Gastroesophageal sphincter (tissue), 4 donors: ENCODE data around the gene DICER1. TPM values are rescaled to one million over a fixed set of nuclear protein-coding genes. Genes with fewer than 3 reads are reported as not detected.
A peak's percentile ranks its signal among the peaks of the same experiment; 100 is the strongest.

Source experiments
- ATAC-seq: fragments of 150-250 bp; one replicate; pipeline ENCODE4 v1.9.1; 2016; ENCODE audit warnings: mild to moderate bottlenecking, moderate library complexity
- H3K27ac ChIP-seq, 4 donors: fragments of 200-600 bp; sonication (generic) in 3 of 4; 1 replicate in 3 of 4; 2 replicates in 1 of 4; pipeline ENCODE4 v1.5.1; 2016 to 2019
- H3K27me3 ChIP-seq: fragments of 200-600 bp; sonication (generic); one replicate; pipeline ENCODE4 v1.5.1; 2019
- H3K36me3 ChIP-seq, 2 donors: fragments of 200-600 bp; sonication (generic); one replicate each; pipeline ENCODE4 v1.5.1; 2019; ENCODE audit warnings: control low read depth in 1 of 2
- H3K4me1 ChIP-seq, 3 donors: fragments of 200-600 bp; sonication (generic); 1 replicate in 2 of 3; 2 replicates in 1 of 3; pipeline ENCODE4 v1.5.1; 2016 to 2019; ENCODE audit warnings: control low read depth in 2 of 3
- H3K4me3 ChIP-seq, 2 donors: fragments of 200-600 bp; sonication (generic); one replicate each; pipeline ENCODE4 v1.5.1; 2019; ENCODE audit warnings: mild to moderate bottlenecking in 1 of 2, moderate library complexity in 1 of 2
- H3K9me3 ChIP-seq, 3 donors: fragments of 200-600 bp; sonication (generic); one replicate each; pipeline ENCODE4 v1.5.1; 2017 to 2019; ENCODE audit warnings: control low read depth in 2 of 3
- EP300 ChIP-seq: sonication (generic); formaldehyde crosslinking; IDR thresholded peaks from one replicate; pipeline ENCODE4 v1.6.1; 2017; ENCODE audit warnings: antibody characterized with exemption, mild to moderate bottlenecking
- POLR2A ChIP-seq, 2 donors: fragments of 450-650 bp; IDR thresholded peaks; one replicate each; pipeline ENCODE4 v1.6.1; 2017; ENCODE audit warnings: antibody characterized with exemption in 2 of 2, mild to moderate bottlenecking in 2 of 2, moderate library complexity in 1 of 2
- POLR2AphosphoS5 ChIP-seq: sonication (generic); formaldehyde crosslinking; IDR thresholded peaks from one replicate; pipeline ENCODE4 v1.6.1; 2017; ENCODE audit warnings: antibody characterized with exemption
- WGBS, 2 donors: methylation state at CpG; one replicate each; pipeline ENCODE4 v1.1.5; 2018; ENCODE audit warnings: low coverage in 1 of 2; 5-methylcytosine and 5-hydroxymethylcytosine counted together
- total RNA-seq, 4 donors: library from RNA; depleted of rRNA; stranded (reverse); fragments of >200 nt; gene quantifications; one replicate each; pipeline ENCODE4 v1.1.0, GENCODE V29; 2016
- TF ChIP-seq, protein P1 (sequence below), 4 experiments: fragments of 200-600 bp in 2 of 4; fragments of 450-650 bp in 2 of 4; sonication (generic) in 1 of 4; IDR thresholded peaks; one replicate each; pipeline ENCODE4 v1.5.1; 2017 to 2019; ENCODE audit warnings: antibody characterized with exemption in 4 of 4, mild to moderate bottlenecking in 2 of 4, moderate library complexity in 2 of 4

Gene DICER1
- total RNA-seq, 4 donors from 2014 or later = 57.5 to 74.9 (median 68.6) TPM

DNA sequence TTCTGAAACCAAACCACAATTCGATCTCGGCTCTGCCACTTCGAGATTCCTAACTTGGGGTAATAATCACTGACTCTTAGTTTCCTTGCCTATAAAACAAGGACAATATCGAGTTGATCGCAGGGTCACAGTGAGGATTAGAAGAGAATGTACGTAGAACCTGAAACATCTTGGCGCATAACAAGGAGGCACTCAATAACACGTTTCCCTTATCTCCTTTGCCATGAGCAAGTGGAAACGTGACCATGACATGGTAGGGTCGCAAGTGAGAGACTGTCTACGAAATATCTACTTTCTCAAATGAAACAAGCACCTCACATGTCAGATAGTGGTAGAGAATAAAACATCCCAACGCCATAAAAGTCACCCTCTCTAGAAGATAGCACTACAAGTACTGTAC lies 2.3 kb downstream of the DICER1 start:
- peaks cover 7 to 75% (median 22%) of the 10 kb centered on the region in 3 donors for H3K4me1 ChIP-seq

DNA sequence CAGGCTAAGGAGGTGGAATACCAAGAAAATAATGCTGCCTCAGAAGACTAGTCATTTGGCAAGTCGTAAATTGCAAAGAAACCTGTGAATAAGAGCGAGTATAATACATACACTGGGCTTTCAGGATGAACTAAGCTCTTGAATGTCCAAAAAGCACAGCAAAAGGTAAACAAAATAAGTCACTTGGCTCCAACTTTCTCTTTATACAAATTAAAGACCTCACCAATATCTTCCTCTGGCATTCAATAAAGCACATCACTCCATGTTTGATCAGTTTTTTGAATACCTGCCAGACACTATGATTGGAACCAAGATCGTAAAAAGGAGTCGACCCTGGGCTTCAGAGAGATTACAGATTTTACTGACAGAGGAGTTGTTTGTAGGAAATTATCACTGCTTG lies 3.5 kb downstream of the DICER1 start:
- ATAC-seq = no peak
- 36 to 51% methylated on average over 4 of the region's 4 CpGs for WGBS, 2 donors
- H3K27me3 ChIP-seq = no peaks in the 10 kb centered on the region
- H3K27ac ChIP-seq = peak overlapping the region in 2 of 4 donors; percentile 11 to 35
- no peaks in the 10 kb centered on the region for H3K36me3 ChIP-seq
- H3K9me3 ChIP-seq = no peaks in the 10 kb centered on the region
- no peak for TF ChIP-seq POLR2A (IDR thresholded peaks at IDR 0.05)
- TF ChIP-seq, protein P1, sequence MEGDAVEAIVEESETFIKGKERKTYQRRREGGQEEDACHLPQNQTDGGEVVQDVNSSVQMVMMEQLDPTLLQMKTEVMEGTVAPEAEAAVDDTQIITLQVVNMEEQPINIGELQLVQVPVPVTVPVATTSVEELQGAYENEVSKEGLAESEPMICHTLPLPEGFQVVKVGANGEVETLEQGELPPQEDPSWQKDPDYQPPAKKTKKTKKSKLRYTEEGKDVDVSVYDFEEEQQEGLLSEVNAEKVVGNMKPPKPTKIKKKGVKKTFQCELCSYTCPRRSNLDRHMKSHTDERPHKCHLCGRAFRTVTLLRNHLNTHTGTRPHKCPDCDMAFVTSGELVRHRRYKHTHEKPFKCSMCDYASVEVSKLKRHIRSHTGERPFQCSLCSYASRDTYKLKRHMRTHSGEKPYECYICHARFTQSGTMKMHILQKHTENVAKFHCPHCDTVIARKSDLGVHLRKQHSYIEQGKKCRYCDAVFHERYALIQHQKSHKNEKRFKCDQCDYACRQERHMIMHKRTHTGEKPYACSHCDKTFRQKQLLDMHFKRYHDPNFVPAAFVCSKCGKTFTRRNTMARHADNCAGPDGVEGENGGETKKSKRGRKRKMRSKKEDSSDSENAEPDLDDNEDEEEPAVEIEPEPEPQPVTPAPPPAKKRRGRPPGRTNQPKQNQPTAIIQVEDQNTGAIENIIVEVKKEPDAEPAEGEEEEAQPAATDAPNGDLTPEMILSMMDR (IDR thresholded peaks at IDR 0.05) = no peak
- no peak for TF ChIP-seq EP300
- no peak for TF ChIP-seq POLR2AphosphoS5
- no peak overlapping the region for H3K4me3 ChIP-seq
- peaks cover 12 to 82% (median 26%) of the 10 kb centered on the region in 3 donors for H3K4me1 ChIP-seq

More for the DNA sequence above, 2.3 kb downstream of the DICER1 start:
- TF ChIP-seq POLR2A (IDR thresholded peaks at IDR 0.05) (no peak), EP300 (no peak), POLR2AphosphoS5 (no peak)
- TF ChIP-seq, protein P1 (IDR thresholded peaks at IDR 0.05) = no peak
- 79 to 93% methylated on average over 10 to 12 of the region's 12 CpGs for WGBS, 2 donors
- Histone ChIP-seq H3K9me3 (no peaks in the 10 kb centered on the region), H3K36me3 (no peaks in the 10 kb centered on the region), H3K27ac (peak overlapping the region in 3 of 4 donors; percentile 13 to 87 (median 20)), H3K27me3 (no peaks in the 10 kb centered on the region), H3K4me3 (peak overlapping the region in 1 of 2 donors; percentile 62)
- ATAC-seq = no peak

DNA sequence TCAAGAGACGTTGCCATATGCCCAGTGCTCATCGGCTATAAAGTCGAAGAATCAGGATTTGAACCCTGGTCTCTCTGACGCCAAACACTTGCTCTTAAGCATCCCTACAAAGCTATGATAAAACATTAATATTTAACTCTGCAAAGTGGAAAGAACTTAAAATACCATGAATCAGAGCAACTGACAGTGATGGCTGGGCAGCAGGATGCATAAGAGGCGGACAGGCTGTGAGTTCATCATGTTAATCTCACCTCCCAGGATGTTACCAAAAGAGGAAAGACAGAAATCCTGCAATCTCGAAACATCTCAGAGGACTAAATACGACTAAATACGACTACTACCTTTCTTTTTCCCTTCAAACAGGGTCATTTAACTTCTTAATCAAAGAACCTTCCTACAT lies 5.8 kb downstream of the DICER1 start:
- Histone ChIP-seq H3K4me3 (no peak overlapping the region), H3K36me3 (no peaks in the 10 kb centered on the region), H3K4me1 (peaks cover 20 to 94% (median 29%) of the 10 kb centered on the region in 3 donors), H3K27me3 (no peaks in the 10 kb centered on the region), H3K27ac (peak overlapping the region in 3 of 4 donors; percentile 43 to 46 (median 45)), H3K9me3 (no peaks in the 10 kb centered on the region)
- no peak for ATAC-seq
- no peak for TF ChIP-seq EP300
- TF ChIP-seq POLR2AphosphoS5 = no peak
- no peak for TF ChIP-seq POLR2A (IDR thresholded peaks at IDR 0.05)
- TF ChIP-seq, protein P1 (IDR thresholded peaks at IDR 0.05) = no peak
- WGBS, 2 donors = 51 to 60% methylated on average over 7 to 8 of the region's 8 CpGs

DNA sequence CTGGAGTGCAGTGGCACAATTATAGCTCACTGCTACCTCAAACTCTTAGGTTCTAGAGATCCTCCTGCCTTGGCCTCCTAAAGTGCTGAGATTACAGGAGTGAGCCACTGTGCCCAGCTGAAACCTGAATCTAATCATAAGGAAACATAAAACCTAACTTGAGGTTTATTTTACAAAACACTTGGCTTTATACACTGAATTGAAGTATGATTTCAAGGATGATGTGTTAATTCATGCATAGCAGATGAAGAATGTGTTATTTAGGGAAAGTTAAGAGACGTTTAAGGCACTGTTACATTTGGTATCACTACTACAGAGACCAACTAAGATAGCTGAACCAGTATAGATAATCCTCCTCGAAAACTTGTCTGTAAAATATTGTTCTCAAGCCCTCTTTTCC lies 6.4 kb downstream of the DICER1 start:
- H3K9me3 ChIP-seq = no peaks in the 10 kb centered on the region
- H3K27me3 ChIP-seq = no peaks in the 10 kb centered on the region
- no peaks in the 10 kb centered on the region for H3K36me3 ChIP-seq
- ATAC-seq = no peak
- H3K4me3 ChIP-seq = no peak overlapping the region
- TF ChIP-seq, protein P1 (IDR thresholded peaks at IDR 0.05) = no peak
- peaks cover 20 to 97% (median 29%) of the 10 kb centered on the region in 3 donors for H3K4me1 ChIP-seq
- WGBS, 2 donors = 45 to 65% methylated on average over 2 of the region's 2 CpGs
- H3K27ac ChIP-seq = no peak overlapping the region

DNA sequence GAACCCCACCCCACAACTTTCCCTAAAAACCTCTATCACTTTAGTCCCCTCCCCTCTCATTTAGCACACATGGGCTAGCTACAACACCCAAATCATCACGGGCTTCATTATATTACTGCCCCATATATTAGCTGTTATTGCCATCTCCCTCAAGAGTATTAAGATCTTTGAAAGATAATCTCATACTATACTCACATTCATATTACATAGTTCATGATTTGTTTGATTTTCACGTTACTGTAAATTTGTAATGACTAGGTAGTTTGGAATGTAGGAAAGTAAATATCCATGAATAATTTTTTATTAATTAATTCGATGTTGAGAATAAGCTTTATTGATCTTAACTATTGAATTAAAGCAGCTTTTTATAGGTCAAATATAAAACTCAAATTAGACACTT lies 7.9 kb downstream of the DICER1 start:
- Histone ChIP-seq H3K4me3 (no peak overlapping the region), H3K36me3 (no peaks in the 10 kb centered on the region), H3K9me3 (peaks cover 0 to 9% (median 0%) of the 10 kb centered on the region in 3 donors), H3K4me1 (peaks cover 15 to 82% (median 29%) of the 10 kb centered on the region in 3 donors), H3K27ac (peak overlapping the region in 1 of 4 donors; percentile 55), H3K27me3 (no peaks in the 10 kb centered on the region)
- TF ChIP-seq, protein P1 (IDR thresholded peaks at IDR 0.05) = no peak
- no peak for TF ChIP-seq POLR2AphosphoS5
- TF ChIP-seq POLR2A (IDR thresholded peaks at IDR 0.05) = no peak
- no peak for TF ChIP-seq EP300
- 49 to 59% methylated on average over 3 of the region's 3 CpGs for WGBS, 2 donors
- ATAC-seq = no peak
